Hepatocyte (in vitro differentiated cells): ENCODE measurements around the gene GALNT13.

ENCODE experiments used
- EZH2 ChIP-seq: fragments of 200-600 bp; sonication (generic); IDR thresholded peaks from 2 replicates; pipeline ENCODE4 v1.6.1; 2016; ENCODE audit warnings: antibody characterized with exemption, mild to moderate bottlenecking, borderline replicate concordance
- TF ChIP-seq, protein P1 (sequence below): fragments of 200-600 bp; sonication (generic); IDR thresholded peaks from 2 replicates; pipeline ENCODE4 v1.5.1; 2016; ENCODE audit warnings: antibody characterized with exemption, mild to moderate bottlenecking; ENCODE audit not compliant: poor library complexity

DNA sequence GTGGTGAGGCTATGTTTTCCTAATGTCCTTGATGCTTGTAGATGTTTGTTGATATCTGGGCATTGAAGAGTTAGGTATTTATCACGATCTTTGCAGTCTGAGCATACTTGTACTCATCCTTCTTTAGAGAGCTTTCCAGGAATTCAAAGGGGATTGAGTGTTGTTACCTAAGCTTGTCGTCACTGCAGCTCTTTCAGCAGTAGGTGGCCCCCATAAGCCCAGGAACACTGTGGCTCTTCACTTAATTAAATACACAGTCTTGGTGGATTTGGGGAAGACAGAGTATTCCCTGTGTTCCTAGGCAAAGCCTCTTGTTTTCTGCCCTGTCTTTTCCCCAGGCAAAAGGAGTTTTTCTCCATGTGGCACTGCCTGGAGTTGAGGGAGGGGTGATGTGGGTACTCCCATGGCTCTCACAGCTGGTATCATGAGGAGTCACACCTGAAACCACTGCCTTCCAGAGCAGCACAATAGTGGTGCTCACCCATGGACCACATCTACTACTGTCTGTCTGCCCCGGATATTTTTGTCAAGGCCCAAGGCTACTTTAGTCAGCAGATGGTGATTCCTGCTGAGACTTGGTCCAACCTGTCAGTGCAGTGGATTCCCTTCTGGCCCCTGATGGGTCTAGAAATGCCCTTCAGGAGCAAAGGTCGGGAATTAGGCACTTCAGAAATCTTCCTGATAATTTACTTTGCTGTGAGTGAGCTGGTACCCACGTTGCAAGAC, 95.7 kb downstream of the GALNT13 start:
- TF ChIP-seq, protein P1, sequence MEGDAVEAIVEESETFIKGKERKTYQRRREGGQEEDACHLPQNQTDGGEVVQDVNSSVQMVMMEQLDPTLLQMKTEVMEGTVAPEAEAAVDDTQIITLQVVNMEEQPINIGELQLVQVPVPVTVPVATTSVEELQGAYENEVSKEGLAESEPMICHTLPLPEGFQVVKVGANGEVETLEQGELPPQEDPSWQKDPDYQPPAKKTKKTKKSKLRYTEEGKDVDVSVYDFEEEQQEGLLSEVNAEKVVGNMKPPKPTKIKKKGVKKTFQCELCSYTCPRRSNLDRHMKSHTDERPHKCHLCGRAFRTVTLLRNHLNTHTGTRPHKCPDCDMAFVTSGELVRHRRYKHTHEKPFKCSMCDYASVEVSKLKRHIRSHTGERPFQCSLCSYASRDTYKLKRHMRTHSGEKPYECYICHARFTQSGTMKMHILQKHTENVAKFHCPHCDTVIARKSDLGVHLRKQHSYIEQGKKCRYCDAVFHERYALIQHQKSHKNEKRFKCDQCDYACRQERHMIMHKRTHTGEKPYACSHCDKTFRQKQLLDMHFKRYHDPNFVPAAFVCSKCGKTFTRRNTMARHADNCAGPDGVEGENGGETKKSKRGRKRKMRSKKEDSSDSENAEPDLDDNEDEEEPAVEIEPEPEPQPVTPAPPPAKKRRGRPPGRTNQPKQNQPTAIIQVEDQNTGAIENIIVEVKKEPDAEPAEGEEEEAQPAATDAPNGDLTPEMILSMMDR = no peak
- TF ChIP-seq EZH2 = no peak
